ENCODE data around the gene GSTA1. TPM values are rescaled to one million over a fixed set of nuclear protein-coding genes. Genes with fewer than 3 reads are reported as not detected.
"Not testable (repeated sequence)": the region's sequence is repeated elsewhere in the genome, so short reads cannot be mapped to it uniquely, and the experiment has no call there.

Gene GSTA1
- total RNA-seq, 2 donors from 2014 or later: 24.0 to 329 TPM

- Histone ChIP-seq H3K36me3 (no peaks in the 10 kb centered on the region), H3K4me1 (replicated peaks) (no peaks in the 10 kb centered on the region), H3K4me3 (no peak overlapping the region), H3K27me3 (replicated peaks; ENCODE audit: insufficient read depth) (no peaks in the 10 kb centered on the region), H3K9me3 (no peaks in the 10 kb centered on the region), H3K27ac (no peak overlapping the region)
- TF ChIP-seq POLR2A (IDR thresholded peaks at IDR 0.05) (no peak), CTCF (IDR thresholded peaks at IDR 0.05) (peak in 2 of 4 experiments; percentile 16 to 32), POLR2AphosphoS5 (IDR thresholded peaks at IDR 0.05) (no peak)
- DNase-seq (ENCODE audit: low spot score): no peak
- intact Hi-C loops (cut with DNase I): no loop called here
- WGBS: 68% methylated on average over 20 of the region's 20 CpGs
These were observed 35.8 kb upstream of the GSTA1 start for GRCh38 chr6:52839124-52840055.

DNA sequence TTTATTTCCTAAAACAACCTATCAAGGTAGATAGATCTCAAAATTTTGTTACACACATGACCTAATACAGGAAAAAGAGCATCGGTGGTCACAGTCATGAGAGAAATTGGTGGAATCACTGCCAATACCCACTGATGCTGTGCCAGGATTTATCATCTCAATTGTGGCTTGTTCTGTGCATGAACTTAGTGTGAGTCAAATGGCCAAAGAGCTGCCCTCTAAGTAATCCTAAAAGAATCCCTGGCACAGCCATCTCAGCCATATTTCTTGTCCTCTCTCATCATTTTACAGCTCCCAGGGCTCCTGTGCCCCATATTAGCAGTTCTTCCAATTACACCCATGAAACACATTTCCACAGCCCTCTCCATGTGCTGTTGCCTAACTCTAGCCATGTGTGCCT, 30.9 kb upstream of the GSTA1 start:
- H3K4me3 ChIP-seq: no peak overlapping the region
- intact Hi-C loops (cut with DNase I): no loop called here
- no peaks in the 10 kb centered on the region for H3K9me3 ChIP-seq
- TF ChIP-seq POLR2AphosphoS5 (IDR thresholded peaks at IDR 0.05): no peak
- no peak for TF ChIP-seq CTCF (IDR thresholded peaks at IDR 0.05)
- no peak for TF ChIP-seq POLR2A (IDR thresholded peaks at IDR 0.05)
- no peak overlapping the region for H3K27ac ChIP-seq
- no peak for DNase-seq (ENCODE audit: low spot score)
- no peaks in the 10 kb centered on the region for H3K36me3 ChIP-seq
- no peaks in the 10 kb centered on the region for H3K27me3 ChIP-seq (replicated peaks; ENCODE audit: insufficient read depth)
- H3K4me1 ChIP-seq (replicated peaks): no peaks in the 10 kb centered on the region
- 46% methylated on average over 1 of the region's 1 CpG for WGBS

GRCh38 chr6:52830869-52831268, 27.3 kb upstream of the GSTA1 start:
- H3K27me3 ChIP-seq (replicated peaks; ENCODE audit: insufficient read depth); intact Hi-C loops (cut with DNase I); H3K36me3 ChIP-seq; H3K4me1 ChIP-seq (replicated peaks); H3K4me3 ChIP-seq; DNase-seq (ENCODE audit: low spot score); H3K27ac ChIP-seq; H3K9me3 ChIP-seq: not testable (repeated sequence)
- WGBS: 78% methylated on average over 4 of the region's 4 CpGs

- Histone ChIP-seq H3K4me1 (replicated peaks) (no peaks in the 10 kb centered on the region), H3K9me3 (no peaks in the 10 kb centered on the region), H3K27ac (no peak overlapping the region), H3K36me3 (no peaks in the 10 kb centered on the region), H3K27me3 (replicated peaks; ENCODE audit: insufficient read depth) (no peaks in the 10 kb centered on the region), H3K4me3 (no peak overlapping the region)
- DNase-seq (ENCODE audit: low spot score): no peak
- intact Hi-C loops (cut with DNase I): no loop called here
- 88% methylated on average over 34 of the region's 37 CpGs for WGBS
- TF ChIP-seq POLR2A (IDR thresholded peaks at IDR 0.05) (no peak), CTCF (IDR thresholded peaks at IDR 0.05) (no peak), POLR2AphosphoS5 (IDR thresholded peaks at IDR 0.05) (no peak)
These were observed 25.6 kb upstream of the GSTA1 start for GRCh38 chr6:52829046-52829817.

DNA sequence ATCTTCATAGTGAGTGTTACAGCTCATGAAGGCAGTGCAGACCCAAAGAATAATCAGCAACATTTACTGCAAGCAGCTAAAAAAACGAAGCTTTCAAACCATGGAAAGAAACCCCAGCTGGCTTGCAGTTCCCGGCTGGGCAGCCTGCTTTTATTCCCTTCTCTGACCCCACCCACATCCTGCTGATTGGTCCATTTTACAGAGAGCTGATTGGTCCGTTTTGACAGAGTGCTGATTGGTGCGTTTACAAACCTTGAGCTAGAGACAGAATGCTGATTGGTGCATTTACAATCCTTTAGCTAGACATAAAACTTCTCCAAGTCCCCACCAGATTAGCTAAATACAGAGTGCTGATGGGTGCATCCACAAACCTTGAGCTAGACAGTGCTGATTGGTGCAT, 25.0 kb upstream of the GSTA1 start:
- 80% methylated on average over 4 of the region's 4 CpGs for WGBS

DNA sequence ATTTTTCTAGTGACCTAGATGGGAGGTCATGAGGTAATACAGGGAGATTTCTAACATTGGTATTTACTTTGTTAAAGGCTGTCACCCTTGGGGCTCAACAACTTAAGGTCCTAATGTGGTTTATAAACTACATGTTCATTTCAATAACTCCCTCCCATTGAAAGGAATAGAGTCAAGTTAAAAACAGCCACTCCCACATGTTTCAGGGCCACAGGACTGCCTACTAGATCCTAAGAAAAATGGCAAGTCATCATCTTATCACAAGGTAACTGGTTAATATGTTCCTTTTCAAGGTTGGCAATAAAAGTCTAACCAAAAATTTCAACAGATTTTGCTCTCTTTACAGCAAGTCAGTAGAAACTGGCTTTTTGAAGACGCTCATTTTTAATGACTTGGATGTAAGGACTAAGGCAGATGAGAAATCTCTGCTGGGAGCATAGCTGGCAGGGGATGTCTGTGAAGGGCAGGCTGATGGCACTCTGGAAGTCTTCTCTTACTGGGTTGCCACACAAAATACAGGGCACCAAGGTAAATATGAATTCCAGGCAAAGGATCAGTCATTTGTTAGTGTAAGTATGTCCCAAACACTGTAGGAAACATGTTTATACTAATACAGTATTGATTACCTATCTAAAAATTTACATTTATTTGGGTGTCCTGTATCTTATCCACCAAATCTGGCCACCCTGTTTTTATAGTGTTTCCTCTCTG, 23.6 kb upstream of the GSTA1 start:
- whole genome bisulfite sequencing: 89% methylated on average over 1 of the region's 1 CpG
- H3K36me3 ChIP-seq; H3K4me3 ChIP-seq; H3K4me1 ChIP-seq (replicated peaks); H3K27me3 ChIP-seq (replicated peaks; ENCODE audit: insufficient read depth); intact Hi-C loops (cut with DNase I); H3K27ac ChIP-seq; H3K9me3 ChIP-seq; DNase-seq (ENCODE audit: low spot score): not testable (repeated sequence)

More for the DNA sequence above, 25.0 kb upstream of the GSTA1 start:
- H3K27ac ChIP-seq; H3K9me3 ChIP-seq; H3K27me3 ChIP-seq (replicated peaks; ENCODE audit: insufficient read depth); intact Hi-C loops (cut with DNase I); H3K36me3 ChIP-seq; H3K4me1 ChIP-seq (replicated peaks); H3K4me3 ChIP-seq; DNase-seq (ENCODE audit: low spot score): not testable (repeated sequence)

Measured in prostate gland (tissue), 2 donors.